A549 (cell line): ENCODE data around the gene CNTN5. TPM values are rescaled to one million over a fixed set of nuclear protein-coding genes. Genes with fewer than 3 reads are reported as not detected.

ENCODE experiments used
- ATAC-seq, 2 experiments: fragments of 200-7000 bp in 1 of 2; fragments of >200 bp in 1 of 2; cut with Nextera tagmentation in 1 of 2; cut with Tn5 transposase in 1 of 2; 3 replicates each; pipeline versions ENCODE4 v1.8.0 to v1.9.1; 2018 to 2020; ENCODE audit warnings: mild to moderate bottlenecking in 1 of 2, moderate library complexity in 1 of 2
- CTCF ChIA-PET: fragments of 300-600 bp; sonication (Branson Sonifier 250); formaldehyde crosslinking; extraction: SDS; loops from one replicate; lab custom pipeline; 2021; ENCODE audit warnings: antibody characterized with exemption, inconsistent platforms; lab: Yijun Ruan, JAX
- POLR2A ChIA-PET: fragments of 350-600 bp; formaldehyde crosslinking; extraction: SDS; loops from one replicate; lab custom pipeline; 2021; ENCODE audit warnings: antibody characterized with exemption, inconsistent platforms; lab: Yijun Ruan, JAX
- DNase-seq, 2 experiments: peaks; one replicate each; pipeline versions ENCODE4 v3.0.0 to v3.0.0-alpha.2; 2011 to 2016; ENCODE audit warnings: low read depth in 1 of 2, low spot score in 1 of 2
- FAIRE-seq: peaks from 2 replicates; lab custom pipeline; 2011; peaks lifted over from hg19 to GRCh38; lab: Jason Lieb, UNC
- H3K27ac ChIP-seq, 2 experiments: fragments of >200 bp; sonication (Bioruptor Twin); formaldehyde crosslinking; 3 replicates each; pipeline ENCODE4 v1.5.1; 2016 to 2017
- H3K4me1 ChIP-seq: fragments of >200 bp; sonication (Bioruptor Twin); formaldehyde crosslinking; 3 replicates; pipeline ENCODE4 v1.6.1; 2016
- H3K4me2 ChIP-seq: fragments of >200 bp; sonication (Bioruptor Twin); formaldehyde crosslinking; 3 replicates; pipeline ENCODE4 v1.6.1; 2016
- H3K4me3 ChIP-seq: fragments of >200 bp; sonication (Bioruptor Twin); formaldehyde crosslinking; 3 replicates; pipeline ENCODE4 v1.5.1; 2016
- H3K9me3 ChIP-seq: fragments of >200 bp; sonication (Bioruptor Twin); formaldehyde crosslinking; 3 replicates; pipeline ENCODE4 v1.6.1; 2016
- CEBPB ChIP-seq, 2 experiments: fragments of >200 bp in 1 of 2; sonication (Bioruptor Twin) in 1 of 2; formaldehyde crosslinking in 1 of 2; IDR thresholded peaks; 2 replicates each; pipeline ENCODE4 v1.6.1; 2012 to 2016
- EHF ChIP-seq: fragments of 250-450 bp; sonication (Bioruptor Pico); IDR thresholded peaks from 2 replicates; pipeline ENCODE4 v1.5.0; 2020; ENCODE audit warnings: mild to moderate bottlenecking
- FOXS1 ChIP-seq: fragments of 250-450 bp; sonication (Bioruptor Pico); IDR thresholded peaks from 2 replicates; pipeline ENCODE4 v1.5.0; 2020; ENCODE audit warnings: mild to moderate bottlenecking, moderate library complexity
- HDAC2 ChIP-seq: fragments of 200-600 bp; sonication (generic); IDR thresholded peaks from 2 replicates; pipeline ENCODE4 v1.6.1; 2016
- HEYL ChIP-seq: fragments of 250-450 bp; sonication (Bioruptor Pico); IDR thresholded peaks from 2 replicates; pipeline ENCODE4 v1.8.0; 2021; ENCODE audit warnings: mild to moderate bottlenecking, moderate library complexity
- HOXA7 ChIP-seq: fragments of 250-450 bp; sonication (Bioruptor Pico); IDR thresholded peaks from 2 replicates; pipeline ENCODE4 v1.5.0; 2020; ENCODE audit warnings: mild to moderate bottlenecking, moderate library complexity
- KDM5A ChIP-seq: fragments of 200-600 bp; sonication (generic); IDR thresholded peaks from 2 replicates; pipeline ENCODE4 v1.6.1; 2016; ENCODE audit warnings: antibody characterized with exemption, mild to moderate bottlenecking
- MYC ChIP-seq: IDR thresholded peaks from 2 replicates; pipeline ENCODE4 v1.6.1; 2012; ENCODE audit warnings: mild to moderate bottlenecking, inconsistent platforms, low read length, improper control_type of control experiment, borderline replicate concordance
- NPAS2 ChIP-seq: fragments of 250-450 bp; sonication (Bioruptor Pico); IDR thresholded peaks from 2 replicates; pipeline ENCODE4 v1.8.0; 2022; ENCODE audit warnings: mild to moderate bottlenecking, moderate library complexity, borderline replicate concordance
- POLR2AphosphoS2 ChIP-seq: conservative IDR thresholded peaks from 2 replicates; pipeline ENCODE4 v1.6.1; 2012; ENCODE audit warnings: low read length, improper control_type of control experiment, inconsistent platforms
- RARB ChIP-seq: fragments of 250-450 bp; sonication (Bioruptor Pico); IDR thresholded peaks from 2 replicates; pipeline ENCODE4 v1.8.0; 2021; ENCODE audit warnings: mild to moderate bottlenecking, moderate library complexity
- RFX5 ChIP-seq: fragments of 450-650 bp; IDR thresholded peaks from 2 replicates; pipeline ENCODE4 v1.7.1; 2014; ENCODE audit warnings: antibody characterized with exemption, mild to moderate bottlenecking, moderate library complexity
- SMC3 ChIP-seq: fragments of >200 bp; sonication (Bioruptor Twin); formaldehyde crosslinking; IDR thresholded peaks from 3 replicates; pipeline ENCODE4 v1.6.1; 2018; ENCODE audit warnings: inconsistent platforms
- ZC3H11A ChIP-seq: fragments of 450-650 bp; IDR thresholded peaks from 2 replicates; pipeline ENCODE4 v1.6.1; 2014; ENCODE audit warnings: antibody characterized with exemption, mild to moderate bottlenecking
- WGBS: methylation state at CpG from one replicate; pipeline ENCODE4 v1.1.6; 2017; ENCODE audit errors: missing lambda C conversion rate; 5-methylcytosine and 5-hydroxymethylcytosine counted together
- polyA plus RNA-seq, 4 experiments: library from polyadenylated mRNA; depleted of rRNA in 3 of 4; stranded (reverse); fragments of >200 nt; fragmentation: RNase III in 1 of 4; extraction: RNeasy Plus Mini Kit Qiagen cat#74134 plus additional on column Dnase treatment in 1 of 4; gene quantifications; 2 replicates in 3 of 4; 3 replicates in 1 of 4; pipeline ENCODE4 v1.2.3, GENCODE V29; 2011 to 2017
- TF ChIP-seq, protein P1 (sequence below): fragments of >200 bp; sonication (Bioruptor Twin); formaldehyde crosslinking; IDR thresholded peaks from 2 replicates; pipeline ENCODE4 v1.6.1; 2016
- TF ChIP-seq, protein P2 (sequence below): fragments of 250-450 bp; sonication (Bioruptor Pico); IDR thresholded peaks from 2 replicates; pipeline ENCODE4 v1.5.0; 2021; ENCODE audit warnings: mild to moderate bottlenecking, moderate library complexity, borderline replicate concordance
- TF ChIP-seq, protein P3 (sequence below): fragments of >200 bp; sonication (Bioruptor Twin); formaldehyde crosslinking; IDR thresholded peaks from 3 replicates; pipeline ENCODE4 v1.6.1; 2016
- TF ChIP-seq, protein P4 (sequence below): IDR thresholded peaks from 2 replicates; pipeline ENCODE4 v1.6.1; 2012
- TF ChIP-seq, protein P5 (sequence below): fragments of 450-650 bp; IDR thresholded peaks from 2 replicates; pipeline ENCODE4 v1.6.1; 2014; ENCODE audit warnings: antibody characterized with exemption

Gene CNTN5
- polyA plus RNA-seq, 2 of the 4 experiments (the other 2 are of a cell fraction) = 0.08 TPM; not detected in 1

DNA sequence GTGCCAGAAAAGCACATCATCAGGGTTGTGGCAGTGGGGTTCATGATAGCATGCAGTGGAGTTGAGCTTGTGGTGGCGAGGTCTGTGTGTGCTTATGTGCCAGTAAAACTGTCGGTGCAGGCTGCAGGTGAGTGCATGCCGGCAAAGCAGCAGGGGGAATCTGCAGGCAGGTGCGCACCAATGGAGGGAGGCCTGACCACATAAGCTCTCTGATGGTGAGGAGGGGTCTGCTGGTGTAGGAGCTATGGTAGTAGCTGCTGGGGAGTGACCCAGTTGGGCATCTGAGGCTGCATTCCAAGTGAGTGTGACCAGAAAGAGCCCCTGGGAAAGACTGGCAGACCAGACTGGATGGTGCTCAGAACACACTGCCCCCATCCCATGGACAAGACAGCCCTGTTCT lies 121.5 kb downstream of the CNTN5 start:
- POLR2A ChIA-PET = no interaction called here
- CTCF ChIA-PET = interaction anchor here (0.5 kb wide), 1 partner anchor 13 kb away, joined by 3 read pairs; no protein-coding TSS in a partner anchor
- H3K4me3 ChIP-seq = no peak overlapping the region
- no peaks in the 10 kb centered on the region for H3K4me1 ChIP-seq
- DNase-seq (no peak), FAIRE-seq (no peak), ATAC-seq (no peak)
- 77% methylated on average over 4 of the region's 4 CpGs for WGBS
- TF ChIP-seq, protein P1, sequence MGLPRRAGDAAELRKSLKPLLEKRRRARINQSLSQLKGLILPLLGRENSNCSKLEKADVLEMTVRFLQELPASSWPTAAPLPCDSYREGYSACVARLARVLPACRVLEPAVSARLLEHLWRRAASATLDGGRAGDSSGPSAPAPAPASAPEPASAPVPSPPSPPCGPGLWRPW = no peak
- TF ChIP-seq NPAS2 (CRISPR knock-in tag) (no peak), EHF (CRISPR knock-in tag) (no peak), CEBPB (IDR thresholded peaks at IDR 0.05) (no peak), SMC3 (no peak), HOXA7 (no peak)
- TF ChIP-seq, protein P2, sequence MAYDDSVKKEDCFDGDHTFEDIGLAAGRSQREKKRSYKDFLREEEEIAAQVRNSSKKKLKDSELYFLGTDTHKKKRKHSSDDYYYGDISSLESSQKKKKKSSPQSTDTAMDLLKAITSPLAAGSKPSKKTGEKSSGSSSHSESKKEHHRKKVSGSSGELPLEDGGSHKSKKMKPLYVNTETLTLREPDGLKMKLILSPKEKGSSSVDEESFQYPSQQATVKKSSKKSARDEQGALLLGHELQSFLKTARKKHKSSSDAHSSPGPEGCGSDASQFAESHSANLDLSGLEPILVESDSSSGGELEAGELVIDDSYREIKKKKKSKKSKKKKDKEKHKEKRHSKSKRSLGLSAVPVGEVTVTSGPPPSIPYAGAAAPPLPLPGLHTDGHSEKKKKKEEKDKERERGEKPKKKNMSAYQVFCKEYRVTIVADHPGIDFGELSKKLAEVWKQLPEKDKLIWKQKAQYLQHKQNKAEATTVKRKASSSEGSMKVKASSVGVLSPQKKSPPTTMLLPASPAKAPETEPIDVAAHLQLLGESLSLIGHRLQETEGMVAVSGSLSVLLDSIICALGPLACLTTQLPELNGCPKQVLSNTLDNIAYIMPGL (CRISPR knock-in tag) = no peak
- H3K4me2 ChIP-seq = no peak overlapping the region
- no peaks in the 10 kb centered on the region for H3K9me3 ChIP-seq
- no peak overlapping the region for H3K27ac ChIP-seq

DNA sequence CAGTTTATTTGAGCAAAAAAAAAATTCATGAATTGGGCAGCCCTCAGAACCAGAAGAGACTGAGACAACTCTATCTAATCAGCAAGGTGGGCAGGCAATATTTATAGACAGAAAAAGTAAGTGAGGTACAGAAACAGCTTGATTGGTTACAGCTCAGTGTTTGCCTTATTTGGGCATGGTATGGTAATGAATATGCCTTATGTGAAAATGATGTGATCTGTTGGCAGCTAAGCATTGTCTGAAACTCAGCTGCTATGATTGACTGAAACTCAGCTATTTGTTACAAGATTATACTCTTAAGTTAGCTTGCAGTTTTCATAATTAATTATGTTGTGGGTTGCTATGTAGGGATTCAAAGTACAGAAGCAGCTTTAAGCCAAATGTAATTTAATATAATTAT lies 127.6 kb downstream of the CNTN5 start:
- CTCF ChIA-PET = no interaction called here
- ATAC-seq = no peak

DNA sequence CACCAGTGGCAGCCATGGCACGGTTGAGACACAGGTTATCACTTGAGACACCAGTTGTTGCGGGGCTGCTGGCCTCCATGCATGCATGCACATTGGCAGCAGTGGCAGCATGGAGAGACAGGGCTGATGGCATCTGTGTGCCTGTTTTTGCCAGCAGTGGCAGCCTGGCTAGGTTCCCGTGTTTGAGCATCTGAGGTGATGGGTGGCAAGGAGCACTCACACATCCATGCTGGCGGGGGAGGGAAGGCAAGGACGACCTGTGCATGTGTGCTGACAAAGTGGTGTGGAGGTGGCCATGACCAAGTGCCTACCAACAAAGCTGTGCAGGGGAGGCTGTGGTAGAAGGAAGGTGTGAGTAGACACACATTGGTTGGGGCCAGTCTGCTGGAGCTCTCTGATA lies 133.5 kb downstream of the CNTN5 start:
- POLR2A ChIA-PET = no interaction called here
- FAIRE-seq = no peak

More for the DNA sequence above, 127.6 kb downstream of the CNTN5 start:
- no peak overlapping the region for H3K27ac ChIP-seq
- DNase-seq (no peak), FAIRE-seq (no peak)
- no peaks in the 10 kb centered on the region for H3K9me3 ChIP-seq
- no peak overlapping the region for H3K4me3 ChIP-seq
- H3K4me2 ChIP-seq = no peak overlapping the region
- H3K4me1 ChIP-seq = no peaks in the 10 kb centered on the region
- TF ChIP-seq FOXS1 (CRISPR knock-in tag) = no peak
- TF ChIP-seq MYC = no peak
- TF ChIP-seq KDM5A = no peak
- POLR2A ChIA-PET = no interaction called here

DNA sequence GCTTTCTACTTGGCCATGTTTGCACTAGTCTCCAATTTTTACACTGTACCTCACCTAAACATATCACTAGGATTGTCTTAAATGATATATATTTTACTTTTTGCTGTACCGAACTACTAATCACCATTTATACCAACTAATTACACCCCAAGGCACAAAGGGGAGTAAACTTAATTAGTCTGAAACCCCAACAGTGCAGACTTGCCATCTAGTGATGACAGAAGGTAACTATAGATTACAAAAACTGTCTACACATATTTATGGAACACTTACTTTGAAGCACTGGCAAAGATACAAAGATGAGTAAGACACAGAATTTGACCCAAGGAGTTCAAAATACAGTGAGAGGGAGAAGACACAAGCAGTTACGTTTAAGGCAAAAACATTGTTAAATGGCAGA lies 139.7 kb downstream of the CNTN5 start:
- TF ChIP-seq RARB = no peak
- no peak for TF ChIP-seq SMC3
- TF ChIP-seq RFX5 = no peak
- TF ChIP-seq POLR2AphosphoS2 = no peak
- no peak for TF ChIP-seq HEYL (CRISPR knock-in tag)
- TF ChIP-seq, protein P3, sequence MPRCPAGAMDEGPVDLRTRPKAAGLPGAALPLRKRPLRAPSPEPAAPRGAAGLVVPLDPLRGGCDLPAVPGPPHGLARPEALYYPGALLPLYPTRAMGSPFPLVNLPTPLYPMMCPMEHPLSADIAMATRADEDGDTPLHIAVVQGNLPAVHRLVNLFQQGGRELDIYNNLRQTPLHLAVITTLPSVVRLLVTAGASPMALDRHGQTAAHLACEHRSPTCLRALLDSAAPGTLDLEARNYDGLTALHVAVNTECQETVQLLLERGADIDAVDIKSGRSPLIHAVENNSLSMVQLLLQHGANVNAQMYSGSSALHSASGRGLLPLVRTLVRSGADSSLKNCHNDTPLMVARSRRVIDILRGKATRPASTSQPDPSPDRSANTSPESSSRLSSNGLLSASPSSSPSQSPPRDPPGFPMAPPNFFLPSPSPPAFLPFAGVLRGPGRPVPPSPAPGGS = no peak
- 40% methylated on average over 2 of the region's 2 CpGs for WGBS
- Histone ChIP-seq H3K4me1 (no peaks in the 10 kb centered on the region), H3K9me3 (no peaks in the 10 kb centered on the region), H3K27ac (no peak overlapping the region), H3K4me3 (no peak overlapping the region), H3K4me2 (no peak overlapping the region)
- no peak for FAIRE-seq
- no peak for ATAC-seq
- POLR2A ChIA-PET = no interaction called here
- CTCF ChIA-PET = no interaction called here
- no peak for DNase-seq

More for the DNA sequence above, 133.5 kb downstream of the CNTN5 start:
- TF ChIP-seq HDAC2 (no peak), FOXS1 (CRISPR knock-in tag) (no peak), ZC3H11A (no peak)
- TF ChIP-seq, protein P4, sequence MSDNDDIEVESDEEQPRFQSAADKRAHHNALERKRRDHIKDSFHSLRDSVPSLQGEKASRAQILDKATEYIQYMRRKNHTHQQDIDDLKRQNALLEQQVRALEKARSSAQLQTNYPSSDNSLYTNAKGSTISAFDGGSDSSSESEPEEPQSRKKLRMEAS = no peak
- TF ChIP-seq, protein P5, sequence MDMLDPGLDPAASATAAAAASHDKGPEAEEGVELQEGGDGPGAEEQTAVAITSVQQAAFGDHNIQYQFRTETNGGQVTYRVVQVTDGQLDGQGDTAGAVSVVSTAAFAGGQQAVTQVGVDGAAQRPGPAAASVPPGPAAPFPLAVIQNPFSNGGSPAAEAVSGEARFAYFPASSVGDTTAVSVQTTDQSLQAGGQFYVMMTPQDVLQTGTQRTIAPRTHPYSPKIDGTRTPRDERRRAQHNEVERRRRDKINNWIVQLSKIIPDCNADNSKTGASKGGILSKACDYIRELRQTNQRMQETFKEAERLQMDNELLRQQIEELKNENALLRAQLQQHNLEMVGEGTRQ = no peak
- no CpG with 5 or more reads among the region's 5 CpGs for WGBS
- DNase-seq = no peak
- no peak overlapping the region for H3K4me3 ChIP-seq
- no peaks in the 10 kb centered on the region for H3K4me1 ChIP-seq
- H3K9me3 ChIP-seq = no peaks in the 10 kb centered on the region
- no peak for ATAC-seq
- H3K4me2 ChIP-seq = no peak overlapping the region
- H3K27ac ChIP-seq = no peak overlapping the region
- CTCF ChIA-PET = no interaction called here
